HepG2 (cell line): ENCODE results near the gene FBXW2. TPM values are rescaled to one million over a fixed set of nuclear protein-coding genes. Genes with fewer than 3 reads are reported as not detected.

Source experiments
- ATAC-seq: fragments of 200-7000 bp; cut with Tn5 transposase; 3 replicates; pipeline ENCODE4 v1.9.1; 2020; ENCODE audit warnings: mild to moderate bottlenecking, moderate library complexity
- BruUV-seq: library from RNA; stranded (reverse); fragments of 400-500 nt; replicated peaks from 2 replicates; lab custom pipeline; 2021; lab: Mats Ljungman, UMichigan
- CTCF ChIA-PET: fragments of 300-600 bp; formaldehyde crosslinking; extraction: SDS; loops from one replicate; lab custom pipeline; 2021; ENCODE audit warnings: low total read pairs, inconsistent platforms, low intra/inter-chr PET ratio; lab: Yijun Ruan, JAX
- POLR2A ChIA-PET: fragments of 350-600 bp; sonication (Branson Sonifier 250); formaldehyde crosslinking; loops from one replicate; lab custom pipeline; 2020; ENCODE audit warnings: antibody characterized with exemption, inconsistent platforms; lab: Yijun Ruan, JAX
- DNase-seq: peaks from one replicate; pipeline ENCODE4 v3.0.0-alpha.2; 2015; ENCODE audit warnings: low spot score
- FAIRE-seq: peaks from 3 replicates; lab custom pipeline; 2011; peaks lifted over from hg19 to GRCh38; lab: Jason Lieb, UNC
- H2AFZ ChIP-seq: one replicate; pipeline ENCODE4 v1.6.1; 2011; ENCODE audit warnings: low read length, inconsistent platforms
- H3K27ac ChIP-seq: fragments of 300-600 bp; 3 replicates; pipeline ENCODE4 v1.8.0; 2011; ENCODE audit warnings: mixed run types, mild to moderate bottlenecking, mixed read lengths, low read length, inconsistent platforms; ENCODE audit not compliant: insufficient read depth; ENCODE audit errors: extremely low read length
- H3K27me3 ChIP-seq, 2 experiments: fragments of 200-600 bp in 1 of 2; 2 replicates in 1 of 2; 3 replicates in 1 of 2; pipeline versions ENCODE4 v1.6.0 to v1.8.0; 2011; ENCODE audit warnings: low read length in 2 of 2, mild to moderate bottlenecking in 2 of 2, moderate library complexity in 2 of 2, inconsistent platforms in 1 of 2; ENCODE audit not compliant: insufficient read depth in 2 of 2, control insufficient read depth in 1 of 2
- H3K36me3 ChIP-seq, 2 experiments: fragments of 200-600 bp in 1 of 2; replicated peaks in 1 of 2; 2 replicates in 1 of 2; 3 replicates in 1 of 2; pipeline versions ENCODE4 v1.5.1 to v1.8.0; 2011; ENCODE audit warnings: low read length in 2 of 2, inconsistent platforms in 1 of 2; ENCODE audit not compliant: insufficient read depth in 2 of 2, control insufficient read depth in 1 of 2
- H3K4me1 ChIP-seq: 2 replicates; pipeline ENCODE4 v1.5.1; 2012; ENCODE audit warnings: low read length, inconsistent platforms; ENCODE audit not compliant: insufficient read depth
- H3K4me2 ChIP-seq: 2 replicates; pipeline ENCODE4 v1.6.0; 2011; ENCODE audit warnings: low read depth, low read length, inconsistent platforms
- H3K4me3 ChIP-seq, 3 experiments: fragments of 200-600 bp in 1 of 3; sonication (generic), shearing (Covaris generic) in 1 of 3; replicated peaks in 1 of 3; 2 replicates each; pipeline ENCODE4 v1.5.1; 2011 to 2016; ENCODE audit warnings: low read length in 3 of 3, inconsistent platforms in 2 of 3, low read depth in 2 of 3, mild to moderate bottlenecking in 2 of 3, control low read depth in 1 of 3, mixed read lengths in 1 of 3; ENCODE audit not compliant: insufficient read depth in 1 of 3
- H3K79me2 ChIP-seq: one replicate; pipeline ENCODE4 v1.6.1; 2011; ENCODE audit warnings: low read length, inconsistent platforms; ENCODE audit not compliant: insufficient read depth
- H3K9ac ChIP-seq: 2 replicates; pipeline ENCODE4 v1.6.0; 2011; ENCODE audit warnings: mild to moderate bottlenecking, low read depth, low read length, inconsistent platforms; ENCODE audit not compliant: insufficient read depth
- H3K9me3 ChIP-seq: 2 replicates; pipeline ENCODE4 v1.5.1; 2012; ENCODE audit warnings: mild to moderate bottlenecking, low read length
- H4K20me1 ChIP-seq: 2 replicates; pipeline ENCODE4 v1.6.0; 2011; ENCODE audit warnings: inconsistent platforms, mild to moderate bottlenecking, low read length, moderate library complexity; ENCODE audit not compliant: insufficient read depth
- ATF1 ChIP-seq: IDR thresholded peaks from 2 replicates; pipeline ENCODE4 v1.6.1; 2016; ENCODE audit warnings: mild to moderate bottlenecking, control low read depth
- EED ChIP-seq: sonication (generic); formaldehyde crosslinking; IDR thresholded peaks from 2 replicates; pipeline ENCODE4 v1.5.0; 2020; ENCODE audit warnings: mild to moderate bottlenecking, missing genetic modification reagents
- JUN ChIP-seq: sonication (generic); formaldehyde crosslinking; IDR thresholded peaks from 2 replicates; pipeline ENCODE4 v1.4.0; 2020; ENCODE audit warnings: mild to moderate bottlenecking, missing genetic modification reagents
- MTA3 ChIP-seq: sonication (generic); formaldehyde crosslinking; IDR thresholded peaks from 2 replicates; pipeline ENCODE4 v1.4.0; 2020; ENCODE audit warnings: missing genetic modification reagents
- SMARCE1 ChIP-seq: fragments of 450-650 bp; IDR thresholded peaks from 2 replicates; pipeline ENCODE4 v1.6.1; 2017; ENCODE audit warnings: borderline replicate concordance
- SP2 ChIP-seq: sonication (generic); formaldehyde crosslinking; IDR thresholded peaks from 2 replicates; pipeline ENCODE4 v1.5.1; 2020; ENCODE audit warnings: mild to moderate bottlenecking, missing genetic modification reagents
- ZNF121 ChIP-seq: sonication (generic); formaldehyde crosslinking; IDR thresholded peaks from 2 replicates; pipeline ENCODE4 v1.5.0; 2020; ENCODE audit warnings: mild to moderate bottlenecking, missing genetic modification reagents
- ZNF253 ChIP-seq: sonication (generic); formaldehyde crosslinking; IDR thresholded peaks from 2 replicates; pipeline ENCODE4 v1.8.0; 2022; ENCODE audit warnings: mild to moderate bottlenecking, missing genetic modification reagents, borderline replicate concordance
- ZNF296 ChIP-seq: sonication (generic); formaldehyde crosslinking; conservative IDR thresholded peaks from 2 replicates; pipeline ENCODE4 v1.5.0; 2020; ENCODE audit warnings: mild to moderate bottlenecking, missing genetic modification reagents
- ZNF598 ChIP-seq: sonication (generic); formaldehyde crosslinking; IDR thresholded peaks from 2 replicates; pipeline ENCODE4 v1.5.1; 2020; ENCODE audit warnings: mild to moderate bottlenecking, missing genetic modification reagents, borderline replicate concordance
- ZNF761 ChIP-seq: sonication (generic); formaldehyde crosslinking; conservative IDR thresholded peaks from 2 replicates; pipeline ENCODE4 v1.4.0; 2020; ENCODE audit warnings: mild to moderate bottlenecking, missing genetic modification reagents
- WGBS: methylation state at CpG from one replicate; pipeline ENCODE4 v1.1.6; 2017; ENCODE audit warnings: low lambda C conversion rate; 5-methylcytosine and 5-hydroxymethylcytosine counted together
- in situ Hi-C: cut with HindIII; loops from 2 replicates; pipeline ENCODE4 v1.10.0; 2017; ENCODE audit warnings: low pct_unique_long_range_greater_than_20kb; ENCODE audit not compliant: extremely low pct_ligation_motif_present
- intact Hi-C: fragments of 100-400 bp; cut with micrococcal nuclease; formaldehyde crosslinking; loops from one replicate; pipeline ENCODE4 v1.10.0; 2022; ENCODE audit not compliant: unreplicated experiment
- polyA plus RNA-seq, 8 experiments: library from polyadenylated mRNA; depleted of rRNA in 3 of 8; stranded (reverse) in 7 of 8; unstranded in 1 of 8; fragments of >200 nt; fragmentation: Illumina TruSeq in 4 of 8; extraction: Trizol in 4 of 8; gene quantifications; 2 replicates each; pipeline versions ENCODE4 v1.2.1 to v1.2.3, GENCODE V29; 2011 to 2016; ENCODE audit warnings: low read depth in 4 of 8, missing spikeins in 1 of 8, mixed read lengths in 1 of 8; ENCODE audit not compliant: insufficient read depth in 1 of 8
- total RNA-seq, 5 experiments: library from RNA; depleted of rRNA; stranded (reverse); fragments of >200 nt; fragmentation: Illumina TruSeq; extraction: Trizol; gene quantifications; 2 replicates each; pipeline ENCODE4 v1.2.3, GENCODE V29; 2016; ENCODE audit warnings: low read depth in 1 of 5
- TF ChIP-seq, protein P1 (sequence below): IDR thresholded peaks from 2 replicates; pipeline ENCODE4 v1.6.1; 2016; ENCODE audit warnings: missing genetic modification reagents, missing compliant biosample characterization

FBXW2 gene
- total and polyA plus RNA-seq, 2 of the 13 experiments (the other 11 are each of a cell fraction or from before 2014, with no cell fraction given) = 35.4 to 43.1 TPM

DNA sequence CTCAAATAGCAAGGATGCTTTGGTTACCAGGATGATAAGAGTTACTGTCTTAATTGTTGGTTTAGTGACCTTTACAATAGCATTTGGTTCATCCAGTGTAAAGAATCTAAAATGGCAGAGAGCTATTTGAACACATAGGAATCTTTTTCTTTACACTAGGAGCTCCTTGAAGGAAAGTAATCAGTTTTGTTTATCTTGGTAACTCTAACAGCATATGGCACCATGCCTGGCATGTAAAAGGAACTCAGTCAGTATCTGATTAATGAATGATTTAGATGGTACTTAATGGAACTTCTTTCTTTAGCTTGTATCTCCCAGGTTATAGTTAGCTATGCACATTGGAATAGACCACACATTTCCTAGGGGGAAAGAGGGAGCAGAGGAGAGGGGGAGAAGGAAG, 39.6 kb upstream of the FBXW2 start:
- peaks cover 4 to 47% of the 10 kb centered on the region in 2 experiments for H3K36me3 ChIP-seq
- ChIA-PET CTCF (no interaction called here), POLR2A (interaction anchor here (1.2 kb wide), 1 partner anchor 40 kb away, joined by 3 read pairs; the partner anchor contains the start of gene FBXW2)
- H3K9ac ChIP-seq = no peak overlapping the region
- no TSS peak for BruUV-seq
- FAIRE-seq (no peak), ATAC-seq (no peak), DNase-seq (no peak)
- no peaks in the 10 kb centered on the region for H4K20me1 ChIP-seq
- in situ Hi-C loops = no loop called here
- H3K27ac ChIP-seq = no peak overlapping the region
- H3K4me2 ChIP-seq = no peak overlapping the region
- H3K9me3 ChIP-seq = no peaks in the 10 kb centered on the region
- TF ChIP-seq MTA3 (CRISPR knock-in tag) (no peak), ATF1 (CRISPR knock-in tag) (no peak), EED (CRISPR knock-in tag) (no peak), ZNF296 (CRISPR knock-in tag) (no peak), ZNF253 (CRISPR knock-in tag) (no peak), ZNF761 (CRISPR knock-in tag) (no peak), SMARCE1 (no peak), ZNF598 (no peak)
- TF ChIP-seq, protein P1, sequence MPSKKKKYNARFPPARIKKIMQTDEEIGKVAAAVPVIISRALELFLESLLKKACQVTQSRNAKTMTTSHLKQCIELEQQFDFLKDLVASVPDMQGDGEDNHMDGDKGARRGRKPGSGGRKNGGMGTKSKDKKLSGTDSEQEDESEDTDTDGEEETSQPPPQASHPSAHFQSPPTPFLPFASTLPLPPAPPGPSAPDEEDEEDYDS = no peak
- no peak overlapping the region for H3K4me3 ChIP-seq
- no peaks in the 10 kb centered on the region for H3K27me3 ChIP-seq
- H3K79me2 ChIP-seq = peaks cover 2% of the 10 kb centered on the region
- intact Hi-C loops = no loop called here
- no peaks in the 10 kb centered on the region for H3K4me1 ChIP-seq
- no peak overlapping the region for H2AFZ ChIP-seq

DNA sequence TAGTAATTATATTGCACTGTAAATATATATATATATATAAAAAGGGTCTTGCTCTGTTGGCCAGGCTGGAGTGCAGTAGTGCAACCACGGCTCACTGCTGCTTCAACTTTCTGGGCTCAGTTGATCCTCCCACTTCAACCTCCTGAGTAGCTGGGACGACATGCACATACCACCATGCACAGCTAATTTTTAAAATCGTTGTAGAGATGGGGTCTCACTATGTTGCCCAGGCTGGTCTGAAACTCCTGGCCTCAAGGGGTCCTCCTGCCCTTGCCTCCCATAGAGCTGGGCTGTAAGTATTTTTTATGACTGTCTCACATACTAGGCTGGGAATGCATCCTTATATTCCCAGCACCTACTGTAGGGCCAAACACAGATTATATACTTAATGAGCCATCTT, 37.6 kb upstream of the FBXW2 start:
- Histone ChIP-seq H3K36me3 (peaks cover 4 to 59% of the 10 kb centered on the region in 2 experiments), H3K9ac (no peak overlapping the region), H3K4me1 (no peaks in the 10 kb centered on the region), H3K9me3 (no peaks in the 10 kb centered on the region), H3K4me3 (no peak overlapping the region), H3K4me2 (no peak overlapping the region), H3K79me2 (no peaks in the 10 kb centered on the region), H4K20me1 (no peaks in the 10 kb centered on the region), H3K27me3 (no peaks in the 10 kb centered on the region), H3K27ac (no peak overlapping the region), H2AFZ (no peak overlapping the region)
- ChIA-PET POLR2A (no interaction called here), CTCF (no interaction called here)
- in situ Hi-C loops = no loop called here
- TF ChIP-seq SP2 (no peak), ZNF121 (peak; percentile 64), JUN (CRISPR knock-in tag) (no peak)
- no peak for ATAC-seq
- 92% methylated on average over 3 of the region's 3 CpGs for WGBS
- BruUV-seq = no TSS peak
- intact Hi-C loops = loop anchor here (1.0 kb wide), 1 partner anchor 27 kb away; no protein-coding TSS in a partner anchor
- FAIRE-seq = no peak
- DNase-seq = no peak
